Neuronal stem cell (in vitro differentiated cells): Measurements from ENCODE around the gene ARMCX6. TPM values are rescaled to one million over a fixed set of nuclear protein-coding genes. Genes with fewer than 3 reads are reported as not detected.

Source experiments
- DNase-seq: peaks from one replicate; pipeline ENCODE4 v3.0.0-alpha.2; 2013; ENCODE audit warnings: low spot score
- H2AFZ ChIP-seq: one replicate; pipeline ENCODE4 v1.6.1; 2013; ENCODE audit warnings: mild to moderate bottlenecking, low read length, inconsistent platforms
- H2AK5ac ChIP-seq: 2 replicates; pipeline ENCODE4 v1.6.1; 2013; ENCODE audit warnings: low read depth, mild to moderate bottlenecking, inconsistent platforms, low read length, moderate library complexity, mixed read lengths
- H2BK120ac ChIP-seq: 2 replicates; pipeline ENCODE4 v1.6.1; 2013; ENCODE audit warnings: low read depth, mild to moderate bottlenecking, inconsistent platforms, low read length, moderate library complexity, mixed read lengths
- H2BK12ac ChIP-seq: one replicate; pipeline ENCODE4 v1.6.1; 2013; ENCODE audit warnings: low read length, inconsistent platforms
- H2BK15ac ChIP-seq: 2 replicates; pipeline ENCODE4 v1.6.1; 2013; ENCODE audit warnings: mild to moderate bottlenecking, low read length, inconsistent platforms, mixed read lengths
- H2BK5ac ChIP-seq: one replicate; pipeline ENCODE4 v1.6.1; 2013; ENCODE audit warnings: inconsistent platforms, mild to moderate bottlenecking, low read length, moderate library complexity
- H3K14ac ChIP-seq: one replicate; pipeline ENCODE4 v1.6.1; 2013; ENCODE audit warnings: low read length, inconsistent platforms
- H3K18ac ChIP-seq: 2 replicates; pipeline ENCODE4 v1.6.1; 2013; ENCODE audit warnings: low read length, inconsistent platforms
- H3K23ac ChIP-seq: 2 replicates; pipeline ENCODE4 v1.6.1; 2013; ENCODE audit warnings: low read depth, mild to moderate bottlenecking, mixed read lengths, low read length, inconsistent platforms; ENCODE audit not compliant: poor library complexity
- H3K27ac ChIP-seq: replicated peaks from 3 replicates; pipeline ENCODE4 v1.5.1; 2013; ENCODE audit warnings: low read length, inconsistent platforms
- H3K27me3 ChIP-seq, 3 experiments: 2 replicates each; pipeline ENCODE4 v1.6.1; 2013; ENCODE audit warnings: low read length in 3 of 3, mild to moderate bottlenecking in 2 of 3, inconsistent platforms in 1 of 3, low read depth in 1 of 3, mixed read lengths in 1 of 3, moderate library complexity in 1 of 3; ENCODE audit not compliant: control insufficient read depth in 3 of 3, insufficient read depth in 3 of 3
- H3K36me3 ChIP-seq, 2 donors: replicated peaks in 1 of 2; 2 replicates each; pipeline ENCODE4 v1.6.1; 2013; ENCODE audit warnings: low read length in 2 of 2; ENCODE audit not compliant: control insufficient read depth in 2 of 2, insufficient read depth in 2 of 2
- H3K4ac ChIP-seq: 2 replicates; pipeline ENCODE4 v1.6.1; 2013; ENCODE audit warnings: inconsistent platforms, mild to moderate bottlenecking, low read length, moderate library complexity
- H3K4me1 ChIP-seq, 2 donors: 1 replicate in 1 of 2; 2 replicates in 1 of 2; pipeline ENCODE4 v1.6.1; 2013; ENCODE audit warnings: low read length in 2 of 2, low read depth in 1 of 2; ENCODE audit not compliant: control insufficient read depth in 2 of 2, insufficient read depth in 1 of 2
- H3K4me2 ChIP-seq: one replicate; pipeline ENCODE4 v1.6.1; 2013; ENCODE audit warnings: mild to moderate bottlenecking, low read length, inconsistent platforms; ENCODE audit not compliant: insufficient read depth, poor library complexity, severe bottlenecking
- H3K4me3 ChIP-seq, 2 donors: 2 replicates each; pipeline ENCODE4 v1.5.1; 2013; ENCODE audit warnings: low read length in 2 of 2, mild to moderate bottlenecking in 2 of 2, inconsistent platforms in 1 of 2, moderate library complexity in 1 of 2
- H3K79me1 ChIP-seq: one replicate; pipeline ENCODE4 v1.6.1; 2013; ENCODE audit warnings: low read depth, mild to moderate bottlenecking, inconsistent platforms, low read length, moderate library complexity
- H3K9ac ChIP-seq: one replicate; pipeline ENCODE4 v1.6.1; 2013; ENCODE audit warnings: mild to moderate bottlenecking, low read depth, low read length, inconsistent platforms; ENCODE audit not compliant: poor library complexity
- H3K9me3 ChIP-seq, 2 donors: replicated peaks in 1 of 2; 2 replicates each; pipeline versions ENCODE3 to v1.6.1; 2013; ENCODE audit warnings: low read length in 2 of 2, mild to moderate bottlenecking in 2 of 2, inconsistent platforms in 1 of 2, low read depth in 1 of 2, mixed read lengths in 1 of 2, moderate library complexity in 1 of 2; ENCODE audit not compliant: control insufficient read depth in 2 of 2, insufficient read depth in 1 of 2
- H4K8ac ChIP-seq: one replicate; pipeline ENCODE4 v1.6.1; 2013; ENCODE audit warnings: low read depth, mild to moderate bottlenecking, inconsistent platforms, low read length, moderate library complexity
- H4K91ac ChIP-seq: one replicate; pipeline ENCODE4 v1.6.1; 2013; ENCODE audit warnings: low read length, low read depth, mild to moderate bottlenecking, inconsistent platforms; ENCODE audit not compliant: poor library complexity
- WGBS, 2 donors: extraction: QIAGEN DNeasy Blood & Tissue Kit; methylation state at CpG; one replicate each; pipeline ENCODE4 v1.1.7; 2013; ENCODE audit warnings: missing lambda C conversion rate in 2 of 2, mixed read lengths in 1 of 2; ENCODE audit not compliant: insufficient read length in 2 of 2, insufficient replicate concordance in 1 of 2; ENCODE audit errors: extremely low coverage in 2 of 2; 5-methylcytosine and 5-hydroxymethylcytosine counted together
- polyA plus RNA-seq, 2 experiments: library from polyadenylated mRNA; stranded (reverse); fragments of 200-250 nt; gene quantifications; one replicate each; pipeline ENCODE4 v1.2.3, GENCODE V29; 2013

The ARMCX6 gene
- polyA plus RNA-seq (2013, experiment 1 of 2): 125 TPM
- polyA plus RNA-seq (2013, experiment 2 of 2): 122 TPM

- no peak within 1 kb of the TSS for H3K9ac ChIP-seq
- H3K4me1 ChIP-seq: peaks cover 2 to 13% of the 10 kb centered on the region in 2 donors
- no peak within 1 kb of the TSS for H2BK15ac ChIP-seq
- H3K27me3 ChIP-seq: no peaks in the 10 kb centered on the region
- H2BK120ac ChIP-seq: no peak within 1 kb of the TSS
- no peaks in the 10 kb centered on the region for H3K79me1 ChIP-seq
- peaks cover 3 to 7% of the 10 kb centered on the region in 2 donors for H3K36me3 ChIP-seq
- H3K4me2 ChIP-seq: peak within 1 kb of the TSS; percentile 52
- no peak within 1 kb of the TSS for H4K8ac ChIP-seq
- H3K4me3 ChIP-seq: peak within 1 kb of the TSS; percentile 75 to 89
- H3K9me3 ChIP-seq: no peaks in the 10 kb centered on the region
- H4K91ac ChIP-seq: no peak within 1 kb of the TSS
- WGBS, 2 donors: no CpG with 5 or more reads among the region's 39 CpGs
- no peak within 1 kb of the TSS for H3K4ac ChIP-seq
- peak within 1 kb of the TSS; percentile 13 for H2BK5ac ChIP-seq
- no peak within 1 kb of the TSS for H2BK12ac ChIP-seq
- no peak within 1 kb of the TSS for H2AK5ac ChIP-seq
- peak within 1 kb of the TSS; percentile 75 for H3K27ac ChIP-seq
- peak within 1 kb of the TSS; percentile 84 for H2AFZ ChIP-seq
- no peak within 1 kb of the TSS for H3K23ac ChIP-seq
- H3K14ac ChIP-seq: no peak within 1 kb of the TSS
- peak; percentile 51 for DNase-seq
- H3K18ac ChIP-seq: peak within 1 kb of the TSS; percentile 87
These were observed at the start of gene ARMCX6 for GRCh38 chrX:101617211-101618191. Gene ARMCX6, minus strand, starts transcription at chrX:101618000. Its CDS starts 1,380 bp downstream, at chrX:101616620.

DNA sequence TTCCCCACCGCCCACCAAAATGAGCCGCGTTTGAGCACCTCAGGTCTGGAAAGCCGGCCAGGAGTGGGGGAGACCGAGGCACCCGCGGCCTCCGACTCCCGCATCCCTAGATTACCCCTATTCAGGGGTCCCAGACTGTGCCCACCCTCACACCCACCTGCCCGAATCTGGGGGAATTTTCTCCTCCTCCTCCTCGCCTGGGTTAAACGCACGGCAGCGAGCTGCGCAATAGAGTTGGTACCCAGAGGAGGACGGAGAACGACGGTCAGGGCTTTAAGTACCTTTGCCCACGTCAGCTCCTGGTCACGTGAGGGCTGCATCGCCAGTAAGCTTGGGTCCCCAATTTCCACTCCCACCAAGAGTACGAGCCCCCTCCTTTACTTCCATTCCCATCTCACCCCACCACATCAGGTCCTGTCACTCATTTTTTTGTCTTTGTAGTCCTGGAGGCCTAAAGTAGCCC lies 41.8 kb upstream of the ARMCX6 start, which contains the start of gene ARMCX2:
Gene ARMCX2, minus strand, starts transcription at position 250 of the 463 bp plus-strand sequence. CDS start 2,262 bp downstream, outside the sequence.
- H3K18ac ChIP-seq: peak within 1 kb of the TSS; percentile 85
- peaks cover 4 to 9% of the 10 kb centered on the region in 2 donors for H3K36me3 ChIP-seq
- peak within 1 kb of the TSS; percentile 54 to 89 for H3K4me3 ChIP-seq
- no peak within 1 kb of the TSS for H3K14ac ChIP-seq
- H3K27me3 ChIP-seq: peaks cover 0 to 9% (median 0%) of the 10 kb centered on the region in 3 experiments
- H3K9me3 ChIP-seq: no peaks in the 10 kb centered on the region
- H2BK12ac ChIP-seq: no peak within 1 kb of the TSS
- no peak within 1 kb of the TSS for H3K4ac ChIP-seq
- H3K23ac ChIP-seq: peak within 1 kb of the TSS; percentile 89
- peak; percentile 21 for DNase-seq
- H3K79me1 ChIP-seq: no peaks in the 10 kb centered on the region
- H4K91ac ChIP-seq: no peak within 1 kb of the TSS
- peak within 1 kb of the TSS; percentile 64 for H2AFZ ChIP-seq
- no peak within 1 kb of the TSS for H2BK5ac ChIP-seq
- H2AK5ac ChIP-seq: no peak within 1 kb of the TSS
- H3K27ac ChIP-seq: peak within 1 kb of the TSS; percentile 70
- H3K4me1 ChIP-seq: peaks cover 0 to 6% of the 10 kb centered on the region in 2 donors
- H3K9ac ChIP-seq: peak within 1 kb of the TSS; percentile 86
- no peak within 1 kb of the TSS for H4K8ac ChIP-seq
- peak within 1 kb of the TSS; percentile 62 for H3K4me2 ChIP-seq
- no peak within 1 kb of the TSS for H2BK15ac ChIP-seq
- no CpG with 5 or more reads among the region's 22 CpGs for WGBS, 2 donors
- no peak within 1 kb of the TSS for H2BK120ac ChIP-seq

GRCh38 chrX:101658661-101659491 lies 41.1 kb upstream of the ARMCX6 start:
- H3K4me1 ChIP-seq: peaks cover 0 to 6% of the 10 kb centered on the region in 2 donors
- no peak overlapping the region for H4K91ac ChIP-seq
- H3K14ac ChIP-seq: no peak overlapping the region
- peaks cover 4 to 9% of the 10 kb centered on the region in 2 donors for H3K36me3 ChIP-seq
- H3K23ac ChIP-seq: no peak overlapping the region
- no peaks in the 10 kb centered on the region for H3K79me1 ChIP-seq
- no peak overlapping the region for H2BK5ac ChIP-seq
- WGBS, 2 donors: no CpG with 5 or more reads among the region's 38 CpGs
- no peak overlapping the region for H2AK5ac ChIP-seq
- H2BK12ac ChIP-seq: no peak overlapping the region
- no peak overlapping the region for H4K8ac ChIP-seq
- H3K9me3 ChIP-seq: no peaks in the 10 kb centered on the region
- H2AFZ ChIP-seq: peak overlapping the region; percentile 64
- H3K27me3 ChIP-seq: peaks cover 0 to 8% (median 0%) of the 10 kb centered on the region in 3 experiments
- no peak overlapping the region for H2BK15ac ChIP-seq
- peak overlapping the region; percentile 86 for H3K9ac ChIP-seq
- no peak overlapping the region for H2BK120ac ChIP-seq
- peak; percentile 41 for DNase-seq
- H3K4me3 ChIP-seq: peak overlapping the region; percentile 54 to 89
- H3K27ac ChIP-seq: peak overlapping the region; percentile 70
- peak overlapping the region; percentile 62 for H3K4me2 ChIP-seq
- H3K18ac ChIP-seq: peak overlapping the region; percentile 76
- H3K4ac ChIP-seq: no peak overlapping the region
